Activated T-cell treated with anti-CD3 and anti-CD28 coated beads, Interleukin-2, amount 50 U/mL, for 4 hours (primary cell): Measurements from ENCODE around the gene NPHP3. TPM values are rescaled to one million over a fixed set of nuclear protein-coding genes. Genes with fewer than 3 reads are reported as not detected.
"Not testable (repeated sequence)": the region's sequence is repeated elsewhere in the genome, so short reads cannot be mapped to it uniquely, and the experiment has no call there.

Source experiments
- ATAC-seq, 2 donors: fragments of 200-7000 bp; cut with Tn5 transposase; one replicate each; pipeline ENCODE4 v1.10.0; 2021
- DNase-seq: peaks from one replicate; pipeline ENCODE4 v3.0.0-alpha.2; 2020
- H3K27me3 Mint-ChIP-seq: one replicate; pipeline ENCODE4 v1.8.0; 2021; ENCODE audit warnings: low read depth, mixed read lengths
- H3K36me3 Mint-ChIP-seq: one replicate; pipeline ENCODE4 v1.8.0; 2022; ENCODE audit warnings: mixed read lengths; ENCODE audit not compliant: insufficient read depth
- H3K4me1 Mint-ChIP-seq: one replicate; pipeline ENCODE4 v1.8.0; 2021; ENCODE audit warnings: low read depth, mixed read lengths
- H3K4me3 Mint-ChIP-seq: one replicate; pipeline ENCODE4 v1.8.0; 2021; ENCODE audit warnings: mild to moderate bottlenecking, moderate library complexity, mixed read lengths
- H3K9me3 Mint-ChIP-seq: one replicate; pipeline ENCODE4 v1.8.0; 2021; ENCODE audit warnings: mixed read lengths
- total RNA-seq, 3 donors: library from RNA; stranded (reverse); gene quantifications; one replicate each; pipeline ENCODE4 v1.2.1, GENCODE V29; 2021

The NPHP3 gene
- total RNA-seq, 3 donors from 2014 or later, result 4.2 to 8.2 (median 6.7) TPM

GRCh38 chr3:132641837-132642538, 80.2 kb downstream of the NPHP3 start:
- H3K27me3 Mint-ChIP-seq, result no peaks in the 10 kb centered on the region
- no peak overlapping the region for H3K4me3 Mint-ChIP-seq
- H3K4me1 Mint-ChIP-seq, result no peaks in the 10 kb centered on the region
- ATAC-seq (no peak), DNase-seq (no peak)
- no peaks in the 10 kb centered on the region for H3K9me3 Mint-ChIP-seq
- peaks cover 23% of the 10 kb centered on the region for H3K36me3 Mint-ChIP-seq

GRCh38 chr3:132641427-132641826, 80.8 kb downstream of the NPHP3 start:
- DNase-seq, H3K4me1 Mint-ChIP-seq, H3K27me3 Mint-ChIP-seq, H3K4me3 Mint-ChIP-seq, H3K9me3 Mint-ChIP-seq, ATAC-seq: not testable (repeated sequence)
- H3K36me3 Mint-ChIP-seq, result peaks cover 24% of the 10 kb centered on the region

DNA sequence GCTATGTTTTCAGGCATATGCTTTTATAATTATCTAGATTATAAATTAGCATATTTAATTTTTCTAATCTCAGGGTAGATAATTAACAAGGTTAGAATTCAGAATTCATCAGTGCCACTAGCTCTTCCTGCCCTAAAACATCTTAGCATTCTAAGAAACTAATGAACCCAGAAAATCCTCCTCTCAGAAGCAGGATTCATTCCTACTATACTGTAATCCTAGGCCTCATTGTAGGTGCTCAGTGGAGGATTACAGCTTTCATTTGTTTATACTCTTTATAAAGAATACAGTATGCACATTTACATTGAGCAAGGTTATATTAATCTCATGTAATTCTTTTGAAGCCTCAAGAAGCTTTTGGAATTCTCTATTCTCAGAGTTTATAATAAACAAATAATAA, 83.5 kb downstream of the NPHP3 start:
- no peak for DNase-seq
- Mint-ChIP-seq H3K36me3 (peaks cover 30% of the 10 kb centered on the region), H3K4me3 (no peak overlapping the region), H3K4me1 (no peaks in the 10 kb centered on the region), H3K27me3 (no peaks in the 10 kb centered on the region), H3K9me3 (no peaks in the 10 kb centered on the region)
- ATAC-seq, result no peak

- Mint-ChIP-seq H3K4me1 (no peaks in the 10 kb centered on the region), H3K36me3 (peaks cover 33% of the 10 kb centered on the region), H3K9me3 (no peaks in the 10 kb centered on the region), H3K4me3 (no peak overlapping the region), H3K27me3 (no peaks in the 10 kb centered on the region)
- ATAC-seq (no peak), DNase-seq (no peak)
Observed at GRCh38 chr3:132637590-132637989, 84.6 kb downstream of the NPHP3 start.

DNA sequence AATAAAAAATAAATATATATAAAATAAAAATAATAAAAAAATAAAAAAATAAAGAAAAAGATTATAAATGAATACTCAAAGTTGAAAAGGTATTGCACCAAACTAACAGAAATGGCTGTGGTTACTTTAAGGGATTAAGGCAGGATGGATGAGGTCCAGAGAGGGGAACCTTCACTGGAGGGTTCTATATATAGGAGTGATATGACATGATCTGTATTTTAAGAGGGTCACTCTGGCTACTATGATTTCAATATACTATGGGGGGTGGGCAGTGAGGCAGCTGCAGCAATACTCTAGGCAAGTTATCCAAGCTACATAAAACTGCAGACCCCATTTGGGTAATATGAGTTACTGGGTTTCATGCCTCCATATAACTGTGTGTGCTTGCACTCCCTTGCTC, 87.2 kb downstream of the NPHP3 start:
- ATAC-seq, result no peak
- Mint-ChIP-seq H3K27me3 (no peaks in the 10 kb centered on the region), H3K4me1 (peaks cover 1% of the 10 kb centered on the region), H3K9me3 (no peaks in the 10 kb centered on the region), H3K4me3 (no peak overlapping the region), H3K36me3 (peaks cover 28% of the 10 kb centered on the region)
- DNase-seq, result no peak

Other genes with a start within 250 kb of the NPHP3 start
- gene ACKR4, start 125.1 kb downstream of the NPHP3 start, total RNA-seq, result not detected
- gene ACAD11, start 62.6 kb downstream of the NPHP3 start, total RNA-seq, result 10 to 100 TPM in 2 of 3 donors, 1 to 10 TPM in 1; 6.5 to 12.1 (median 10.8) TPM
- gene UBA5, start 62.1 kb downstream of the NPHP3 start, total RNA-seq, result 10 to 100 TPM; 57.9 to 63.4 (median 61.1) TPM